PC-3 (cell line): ENCODE data around the gene FAM25A. TPM values are rescaled to one million over a fixed set of nuclear protein-coding genes. Genes with fewer than 3 reads are reported as not detected.

Experiments
- ATAC-seq: fragments of 200-7000 bp; cut with Tn5 transposase; 2 replicates; pipeline ENCODE4 v1.9.1; 2020; ENCODE audit warnings: mild to moderate bottlenecking, moderate library complexity
- BruUV-seq: library from RNA; stranded (reverse); fragments of 400-500 nt; replicated peaks from 2 replicates; lab custom pipeline; 2021; lab: Mats Ljungman, UMichigan
- CTCF ChIA-PET: fragments of 300-600 bp; sonication (Branson Sonifier 250); formaldehyde crosslinking; loops from one replicate; lab custom pipeline; 2022; ENCODE audit warnings: antibody characterized with exemption; lab: Charles Lee
- POLR2A ChIA-PET: fragments of 300-600 bp; sonication (Branson Sonifier 250); formaldehyde crosslinking; loops from one replicate; lab custom pipeline; 2022; ENCODE audit warnings: antibody characterized with exemption; ENCODE audit not compliant: unreplicated experiment; lab: Charles Lee
- DNase-seq: peaks from one replicate; pipeline ENCODE4 v3.0.0-alpha.2; 2015
- H2AFZ ChIP-seq: fragments of 300-600 bp; sonication (generic); 2 replicates; pipeline ENCODE4 v1.6.0; 2016; ENCODE audit warnings: antibody characterized with exemption, low read length
- H3F3A ChIP-seq: fragments of 300-600 bp; sonication (generic); one replicate; pipeline ENCODE4 v1.6.0; 2017; ENCODE audit warnings: antibody characterized with exemption, low read length, control low read depth, mild to moderate bottlenecking; ENCODE audit not compliant: unreplicated experiment
- H3K27ac ChIP-seq: fragments of 300-600 bp; sonication (generic); 2 replicates; pipeline ENCODE4 v1.5.1; 2016; ENCODE audit warnings: mild to moderate bottlenecking, low read length
- H3K27me3 ChIP-seq: fragments of 300-600 bp; sonication (generic); 2 replicates; pipeline ENCODE4 v1.6.1; 2016; ENCODE audit warnings: low read length, mixed read lengths
- H3K36me3 ChIP-seq: fragments of 300-600 bp; sonication (generic); 2 replicates; pipeline ENCODE4 v1.6.1; 2016; ENCODE audit warnings: low read depth, mixed run types, low read length, mixed read lengths
- H3K4me1 ChIP-seq: fragments of 300-600 bp; sonication (generic); 2 replicates; pipeline ENCODE4 v1.5.1; 2016; ENCODE audit warnings: low read length; ENCODE audit not compliant: insufficient read depth
- H3K4me2 ChIP-seq: fragments of 300-600 bp; sonication (generic); 2 replicates; pipeline ENCODE4 v1.6.0; 2016; ENCODE audit warnings: low read length
- H3K4me3 ChIP-seq: fragments of 300-600 bp; sonication (generic); 2 replicates; pipeline ENCODE4 v1.5.1; 2016; ENCODE audit warnings: mild to moderate bottlenecking, low read length, mixed read lengths
- H3K79me2 ChIP-seq: fragments of 300-600 bp; sonication (generic); 2 replicates; pipeline ENCODE4 v1.6.1; 2017; ENCODE audit warnings: low read length, mixed read lengths
- H3K9ac ChIP-seq: fragments of 300-600 bp; sonication (generic); 2 replicates; pipeline ENCODE4 v1.6.0; 2016; ENCODE audit warnings: mild to moderate bottlenecking, low read length
- H3K9me2 ChIP-seq: fragments of 300-600 bp; sonication (generic); replicated peaks from 2 replicates; pipeline ENCODE4 v1.6.1; 2016; ENCODE audit warnings: mixed run types, low read length, mixed read lengths
- H3K9me3 ChIP-seq: fragments of 300-600 bp; sonication (generic); 2 replicates; pipeline ENCODE4 v1.6.1; 2016; ENCODE audit warnings: low read length, mixed read lengths
- H4K20me1 ChIP-seq: fragments of 300-600 bp; sonication (generic); 2 replicates; pipeline ENCODE4 v1.6.1; 2016; ENCODE audit warnings: low read length, mixed read lengths
- EZH2 ChIP-seq: fragments of 300-600 bp; sonication (generic); IDR thresholded peaks from one replicate; pipeline ENCODE4 v1.6.1; 2017; ENCODE audit warnings: antibody characterized with exemption, mild to moderate bottlenecking, low read length; ENCODE audit not compliant: unreplicated experiment
- EZH2phosphoT487 ChIP-seq: fragments of 300-600 bp; sonication (generic); IDR thresholded peaks from 2 replicates; pipeline ENCODE4 v1.6.1; 2018; ENCODE audit warnings: mild to moderate bottlenecking, antibody characterized with exemption, low read length, borderline replicate concordance
- intact Hi-C: fragments of 100-400 bp; cut with micrococcal nuclease; formaldehyde crosslinking; loops from 2 replicates; pipeline ENCODE4 v1.9.0; 2023
- total RNA-seq: library from RNA; depleted of rRNA; stranded (reverse); fragments of >200 nt; gene quantifications from 2 replicates; pipeline ENCODE4 v1.2.3, GENCODE V29; 2014
- TF ChIP-seq, protein P1 (sequence below): fragments of 300-600 bp; sonication (generic); conservative IDR thresholded peaks from 2 replicates; pipeline ENCODE4 v1.5.1; 2017; ENCODE audit warnings: antibody characterized with exemption, low read depth, mild to moderate bottlenecking, low read length

The FAM25A gene
- total RNA-seq, 1 experiment from 2014 or later, result 11.4 TPM

DNA sequence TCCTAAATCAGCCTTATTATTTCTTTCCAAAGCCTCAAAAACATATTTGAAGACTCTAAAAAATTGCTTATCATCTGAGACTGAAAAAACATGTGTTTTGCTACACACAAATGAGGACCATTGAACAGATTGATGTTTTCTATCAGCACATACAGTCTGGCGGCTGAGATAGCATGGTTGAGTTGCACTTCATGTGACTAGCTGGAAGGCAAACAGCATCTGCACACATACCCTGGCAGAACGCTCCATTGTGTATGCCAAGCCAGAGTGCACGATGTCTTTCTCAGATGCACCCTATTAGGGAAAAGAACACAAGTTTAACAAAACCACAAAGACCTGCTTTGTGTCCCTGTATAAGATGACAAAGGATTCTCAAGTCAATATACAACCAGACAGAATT lies 33.0 kb downstream of the FAM25A start:
- no peaks in the 10 kb centered on the region for H3F3A ChIP-seq
- DNase-seq, result no peak
- no peak overlapping the region for H3K27ac ChIP-seq
- H3K36me3 ChIP-seq, result peaks cover 12% of the 10 kb centered on the region; the same call in 1 of the 2 replicates
- H3K4me1 ChIP-seq, result no peaks in the 10 kb centered on the region
- H3K27me3 ChIP-seq, result no peaks in the 10 kb centered on the region
- no peak overlapping the region for H2AFZ ChIP-seq
- no peak overlapping the region for H3K4me3 ChIP-seq
- TF ChIP-seq, protein P1, sequence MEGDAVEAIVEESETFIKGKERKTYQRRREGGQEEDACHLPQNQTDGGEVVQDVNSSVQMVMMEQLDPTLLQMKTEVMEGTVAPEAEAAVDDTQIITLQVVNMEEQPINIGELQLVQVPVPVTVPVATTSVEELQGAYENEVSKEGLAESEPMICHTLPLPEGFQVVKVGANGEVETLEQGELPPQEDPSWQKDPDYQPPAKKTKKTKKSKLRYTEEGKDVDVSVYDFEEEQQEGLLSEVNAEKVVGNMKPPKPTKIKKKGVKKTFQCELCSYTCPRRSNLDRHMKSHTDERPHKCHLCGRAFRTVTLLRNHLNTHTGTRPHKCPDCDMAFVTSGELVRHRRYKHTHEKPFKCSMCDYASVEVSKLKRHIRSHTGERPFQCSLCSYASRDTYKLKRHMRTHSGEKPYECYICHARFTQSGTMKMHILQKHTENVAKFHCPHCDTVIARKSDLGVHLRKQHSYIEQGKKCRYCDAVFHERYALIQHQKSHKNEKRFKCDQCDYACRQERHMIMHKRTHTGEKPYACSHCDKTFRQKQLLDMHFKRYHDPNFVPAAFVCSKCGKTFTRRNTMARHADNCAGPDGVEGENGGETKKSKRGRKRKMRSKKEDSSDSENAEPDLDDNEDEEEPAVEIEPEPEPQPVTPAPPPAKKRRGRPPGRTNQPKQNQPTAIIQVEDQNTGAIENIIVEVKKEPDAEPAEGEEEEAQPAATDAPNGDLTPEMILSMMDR, result no peak
- TF ChIP-seq EZH2phosphoT487, result no peak
- no peak for TF ChIP-seq EZH2
- ChIA-PET POLR2A (no interaction called here), CTCF (no interaction called here)
- H3K79me2 ChIP-seq, result no peaks in the 10 kb centered on the region
- ATAC-seq, result no peak
- no peaks in the 10 kb centered on the region for H3K9me2 ChIP-seq
- intact Hi-C loops, result no loop called here
- H3K9me3 ChIP-seq, result no peaks in the 10 kb centered on the region
- BruUV-seq, result no TSS peak
- H3K4me2 ChIP-seq, result no peak overlapping the region
- H3K9ac ChIP-seq, result no peak overlapping the region
- H4K20me1 ChIP-seq, result no peaks in the 10 kb centered on the region

DNA sequence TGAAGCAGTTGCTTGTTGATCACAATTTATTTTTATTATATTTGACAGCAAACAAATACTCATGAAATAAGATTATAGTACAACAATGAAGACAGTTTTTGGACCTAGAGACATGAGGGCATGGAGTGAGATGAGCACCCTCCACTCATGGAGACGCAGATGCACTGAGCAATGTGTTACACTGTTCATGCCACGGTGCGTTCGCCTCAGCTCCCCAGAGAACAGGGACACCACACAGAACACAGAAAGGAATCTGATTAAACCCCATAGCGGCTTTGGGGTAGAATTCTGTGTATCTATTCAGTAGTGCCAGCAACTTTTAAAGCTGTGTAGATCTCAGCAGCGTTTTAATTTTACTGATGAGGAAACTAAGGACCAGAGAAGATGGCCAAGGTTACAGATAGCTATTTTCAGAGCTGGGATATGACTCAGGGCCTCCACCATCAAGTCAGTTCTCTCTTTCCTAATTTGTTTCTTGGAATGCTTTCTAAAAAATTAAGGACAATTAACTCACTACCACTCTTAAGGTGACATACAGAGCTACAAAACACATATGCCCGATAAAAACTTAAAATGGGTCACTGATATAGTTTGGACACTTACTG lies 33.6 kb downstream of the FAM25A start:
- intact Hi-C loops, result no loop called here
- no peak for DNase-seq
- ChIA-PET POLR2A (no interaction called here), CTCF (no interaction called here)
- no peaks in the 10 kb centered on the region for H3F3A ChIP-seq
- no peaks in the 10 kb centered on the region for H3K9me2 ChIP-seq
- H3K27ac ChIP-seq, result no peak overlapping the region
- H3K4me2 ChIP-seq, result no peak overlapping the region
- no peak overlapping the region for H3K4me3 ChIP-seq
- H3K9me3 ChIP-seq, result no peaks in the 10 kb centered on the region
- peaks cover 12% of the 10 kb centered on the region; the same call in 1 of the 2 replicates for H3K36me3 ChIP-seq
- H3K27me3 ChIP-seq, result no peaks in the 10 kb centered on the region
- BruUV-seq, result no TSS peak
- H2AFZ ChIP-seq, result no peak overlapping the region
- no peaks in the 10 kb centered on the region for H3K79me2 ChIP-seq
- H3K4me1 ChIP-seq, result no peaks in the 10 kb centered on the region
- no peak for TF ChIP-seq EZH2phosphoT487
- TF ChIP-seq, protein P1, result no peak
- TF ChIP-seq EZH2, result no peak
- no peak overlapping the region for H3K9ac ChIP-seq
- no peak for ATAC-seq
- H4K20me1 ChIP-seq, result no peaks in the 10 kb centered on the region
